ENCODE measurements around the gene TTYH3. TPM values are rescaled to one million over a fixed set of nuclear protein-coding genes. Genes with fewer than 3 reads are reported as not detected.

Gene TTYH3
- polyA plus RNA-seq, 1 donor (not counting 4 experiments of a cell fraction or from before 2014, with no cell fraction given) = 8.5 TPM

DNA sequence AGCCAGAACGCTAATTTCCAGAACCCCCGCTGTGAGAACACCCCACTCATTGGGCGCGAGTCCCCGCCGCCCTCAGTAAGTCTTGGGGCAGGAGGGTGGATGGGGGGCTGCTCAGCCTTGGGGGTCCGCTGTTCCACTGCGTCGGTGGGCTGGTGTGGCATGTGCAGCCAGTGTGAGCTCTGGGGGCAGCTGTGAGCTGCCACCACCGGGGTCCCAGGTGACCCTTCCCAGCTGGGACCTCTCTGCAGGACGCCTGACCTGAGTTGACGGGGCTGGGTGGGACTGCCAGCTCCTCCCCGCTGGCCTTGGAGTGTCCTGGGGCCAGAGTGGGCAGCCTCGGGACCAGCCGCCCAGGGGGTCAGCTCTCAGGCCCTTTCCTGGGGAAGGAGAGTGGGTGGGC is 27.2 kb downstream of the TTYH3 start:
- DNase-seq (ENCODE audit: low read depth, low spot score) (no peak), FAIRE-seq (no peak)
- no peak overlapping the region for H3K4me3 ChIP-seq (ENCODE audit: control insufficient read depth in 2 of 3, extremely low read depth in 1 of 3, insufficient read depth in 2 of 3, low read depth in 1 of 3, low read length in 3 of 3)
- H3K4me1 ChIP-seq (ENCODE audit: control insufficient read depth, extremely low read depth, insufficient read depth, low read length) = peaks cover 3% of the 10 kb centered on the region
- H4K20me1 ChIP-seq (ENCODE audit: control insufficient read depth, extremely low read depth, insufficient read depth, low read length) = no peaks in the 10 kb centered on the region
- H3K27me3 ChIP-seq (ENCODE audit: control insufficient read depth, extremely low read depth, insufficient read depth, low read length) = no peaks in the 10 kb centered on the region
- no peaks in the 10 kb centered on the region for H3K79me2 ChIP-seq (ENCODE audit: control insufficient read depth, insufficient read depth, low read length)
- H3K9ac ChIP-seq (ENCODE audit: control insufficient read depth, extremely low read depth, insufficient read depth, low read length) = no peak overlapping the region
- H3K27ac ChIP-seq (ENCODE audit: control insufficient read depth, insufficient read depth, low read length) = no peak overlapping the region
- dilution Hi-C loops (cut with MboI; ENCODE audit: extremely low pct_ligation_motif_present, low sequenced_read_pairs) = no loop called here
- H3K9me3 ChIP-seq (ENCODE audit: control insufficient read depth, low read depth, low read length) = no peaks in the 10 kb centered on the region
- no peaks in the 10 kb centered on the region for H3K9me1 ChIP-seq (ENCODE audit: control insufficient read depth, extremely low read depth, insufficient read depth, low read length)
- TF ChIP-seq, protein P1, sequence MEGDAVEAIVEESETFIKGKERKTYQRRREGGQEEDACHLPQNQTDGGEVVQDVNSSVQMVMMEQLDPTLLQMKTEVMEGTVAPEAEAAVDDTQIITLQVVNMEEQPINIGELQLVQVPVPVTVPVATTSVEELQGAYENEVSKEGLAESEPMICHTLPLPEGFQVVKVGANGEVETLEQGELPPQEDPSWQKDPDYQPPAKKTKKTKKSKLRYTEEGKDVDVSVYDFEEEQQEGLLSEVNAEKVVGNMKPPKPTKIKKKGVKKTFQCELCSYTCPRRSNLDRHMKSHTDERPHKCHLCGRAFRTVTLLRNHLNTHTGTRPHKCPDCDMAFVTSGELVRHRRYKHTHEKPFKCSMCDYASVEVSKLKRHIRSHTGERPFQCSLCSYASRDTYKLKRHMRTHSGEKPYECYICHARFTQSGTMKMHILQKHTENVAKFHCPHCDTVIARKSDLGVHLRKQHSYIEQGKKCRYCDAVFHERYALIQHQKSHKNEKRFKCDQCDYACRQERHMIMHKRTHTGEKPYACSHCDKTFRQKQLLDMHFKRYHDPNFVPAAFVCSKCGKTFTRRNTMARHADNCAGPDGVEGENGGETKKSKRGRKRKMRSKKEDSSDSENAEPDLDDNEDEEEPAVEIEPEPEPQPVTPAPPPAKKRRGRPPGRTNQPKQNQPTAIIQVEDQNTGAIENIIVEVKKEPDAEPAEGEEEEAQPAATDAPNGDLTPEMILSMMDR (optimal IDR thresholded peaks at IDR 0.05 in 1 of 3, IDR thresholded peaks at IDR 0.05 in 1 of 3, conservative IDR thresholded peaks at IDR 0.05 in 1 of 3; ENCODE audit: extremely low read depth in 1 of 3, insufficient read depth in 2 of 3, low read length in 3 of 3) = no peak
- no peak for TF ChIP-seq EZH2 (IDR thresholded peaks at IDR 0.05; ENCODE audit: low read length)
- peaks cover 4 to 19% of the 10 kb centered on the region in 2 experiments for H3K36me3 ChIP-seq (ENCODE audit: control insufficient read depth in 2 of 2, extremely low read depth in 1 of 2, insufficient read depth in 2 of 2, low read length in 2 of 2)
- H2AFZ ChIP-seq (ENCODE audit: control insufficient read depth, low read length) = no peak overlapping the region
- H3K4me2 ChIP-seq (ENCODE audit: control insufficient read depth, extremely low read depth, insufficient read depth, low read depth, low read length) = no peak overlapping the region

DNA sequence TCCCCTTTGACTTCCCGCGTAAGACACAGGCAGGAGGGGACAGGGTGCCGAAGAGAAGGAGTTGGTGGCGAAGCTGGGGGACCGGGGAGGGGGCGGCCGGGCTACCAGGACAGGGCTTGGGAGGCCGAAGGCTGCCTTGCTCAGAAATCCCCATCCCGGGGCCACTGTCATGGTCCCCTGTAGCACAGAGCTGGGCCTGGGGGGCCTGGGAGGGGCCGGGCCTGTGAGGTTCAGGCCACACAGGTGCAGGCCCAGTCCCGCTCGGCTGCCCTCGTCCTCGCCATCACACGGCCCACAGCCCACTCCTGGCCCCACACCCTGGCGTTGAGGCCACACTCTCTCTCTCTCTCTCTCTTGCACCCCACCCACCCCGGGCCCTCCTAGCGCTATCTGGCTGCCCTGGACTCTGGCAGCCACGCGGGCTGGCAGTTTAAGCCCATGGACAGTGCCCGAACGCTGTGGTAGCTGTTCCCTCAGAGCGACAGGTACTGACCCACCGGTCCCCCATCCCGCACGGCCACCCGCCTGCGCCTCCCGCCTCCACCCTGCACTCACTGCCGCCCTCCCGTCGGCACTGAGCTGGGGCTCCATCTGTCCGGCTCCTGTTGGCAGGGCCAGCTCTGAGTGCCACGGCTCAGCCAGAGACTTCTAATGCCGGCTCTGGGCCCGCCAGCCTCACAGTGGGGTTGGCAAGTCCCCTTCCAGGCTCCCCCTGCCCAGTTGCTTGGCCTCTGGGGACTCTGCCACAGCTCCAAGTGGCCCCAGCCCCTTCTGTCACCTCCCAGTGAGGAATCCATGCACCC is 28.0 kb downstream of the TTYH3 start:
- Histone ChIP-seq H3K27ac (ENCODE audit: control insufficient read depth, insufficient read depth, low read length) (no peak overlapping the region), H3K4me2 (ENCODE audit: control insufficient read depth, extremely low read depth, insufficient read depth, low read depth, low read length) (no peak overlapping the region), H4K20me1 (ENCODE audit: control insufficient read depth, extremely low read depth, insufficient read depth, low read length) (no peaks in the 10 kb centered on the region), H3K4me1 (ENCODE audit: control insufficient read depth, extremely low read depth, insufficient read depth, low read length) (peaks cover 3% of the 10 kb centered on the region), H3K4me3 (ENCODE audit: control insufficient read depth in 2 of 3, extremely low read depth in 1 of 3, insufficient read depth in 2 of 3, low read depth in 1 of 3, low read length in 3 of 3) (no peak overlapping the region), H3K9me3 (ENCODE audit: control insufficient read depth, low read depth, low read length) (no peaks in the 10 kb centered on the region), H3K27me3 (ENCODE audit: control insufficient read depth, extremely low read depth, insufficient read depth, low read length) (no peaks in the 10 kb centered on the region), H3K36me3 (ENCODE audit: control insufficient read depth in 2 of 2, extremely low read depth in 1 of 2, insufficient read depth in 2 of 2, low read length in 2 of 2) (peaks cover 4 to 17% of the 10 kb centered on the region in 2 experiments), H3K9me1 (ENCODE audit: control insufficient read depth, extremely low read depth, insufficient read depth, low read length) (no peaks in the 10 kb centered on the region), H3K79me2 (ENCODE audit: control insufficient read depth, insufficient read depth, low read length) (no peaks in the 10 kb centered on the region), H2AFZ (ENCODE audit: control insufficient read depth, low read length) (no peak overlapping the region), H3K9ac (ENCODE audit: control insufficient read depth, extremely low read depth, insufficient read depth, low read length) (no peak overlapping the region)
- TF ChIP-seq, protein P1 (optimal IDR thresholded peaks at IDR 0.05 in 1 of 3, IDR thresholded peaks at IDR 0.05 in 1 of 3, conservative IDR thresholded peaks at IDR 0.05 in 1 of 3; ENCODE audit: extremely low read depth in 1 of 3, insufficient read depth in 2 of 3, low read length in 3 of 3) = no peak
- TF ChIP-seq EZH2 (IDR thresholded peaks at IDR 0.05; ENCODE audit: low read length) = no peak
- DNase-seq (ENCODE audit: low read depth, low spot score) = no peak
- FAIRE-seq = no peak
- dilution Hi-C loops (cut with MboI; ENCODE audit: extremely low pct_ligation_motif_present, low sequenced_read_pairs) = no loop called here
